B cell (primary cell): ENCODE results near the gene SLC25A40.

ENCODE experiments used
- EZH2 ChIP-seq: IDR thresholded peaks from 2 replicates; pipeline ENCODE4 v1.6.1; 2012; ENCODE audit warnings: borderline replicate concordance, low read depth, mild to moderate bottlenecking, moderate library complexity, low read length; ENCODE audit not compliant: insufficient read depth, poor library complexity, severe bottlenecking
- TF ChIP-seq, protein P1 (sequence below): fragments of 200-600 bp; IDR thresholded peaks from one replicate; pipeline ENCODE4 v1.8.0; 2022; ENCODE audit warnings: antibody characterized with exemption, mild to moderate bottlenecking

DNA sequence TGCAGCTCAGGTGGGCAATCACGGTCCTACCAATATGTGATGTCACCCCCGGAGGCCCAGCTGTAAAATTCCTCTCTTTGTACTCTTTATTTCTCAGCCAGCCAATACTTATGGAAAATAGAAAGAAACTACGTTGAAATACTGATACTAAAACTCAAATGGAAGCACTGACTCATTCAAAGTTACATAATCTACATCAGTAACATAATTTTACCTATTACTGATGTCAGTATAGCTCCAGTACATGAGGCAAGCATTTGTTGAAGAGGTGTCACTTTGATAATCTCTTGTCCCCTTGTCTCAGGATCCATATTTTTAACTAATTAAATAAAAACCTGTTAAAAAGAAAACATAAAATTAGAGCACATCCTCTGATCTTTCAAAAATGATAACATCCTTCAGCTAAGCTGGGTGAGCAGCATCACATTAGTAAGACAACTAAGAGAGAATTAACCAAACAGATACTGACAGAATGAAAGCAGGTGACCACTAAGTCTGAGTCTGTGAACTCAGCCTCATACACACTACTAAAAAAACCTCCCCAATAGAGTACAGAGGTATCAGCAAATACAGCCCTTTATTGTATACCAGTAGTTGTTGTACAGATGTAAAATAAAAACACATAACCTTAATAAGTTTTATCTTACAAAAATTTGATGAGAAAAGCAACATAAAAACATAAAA, 17.6 kb downstream of the SLC25A40 start:
- TF ChIP-seq, protein P1, sequence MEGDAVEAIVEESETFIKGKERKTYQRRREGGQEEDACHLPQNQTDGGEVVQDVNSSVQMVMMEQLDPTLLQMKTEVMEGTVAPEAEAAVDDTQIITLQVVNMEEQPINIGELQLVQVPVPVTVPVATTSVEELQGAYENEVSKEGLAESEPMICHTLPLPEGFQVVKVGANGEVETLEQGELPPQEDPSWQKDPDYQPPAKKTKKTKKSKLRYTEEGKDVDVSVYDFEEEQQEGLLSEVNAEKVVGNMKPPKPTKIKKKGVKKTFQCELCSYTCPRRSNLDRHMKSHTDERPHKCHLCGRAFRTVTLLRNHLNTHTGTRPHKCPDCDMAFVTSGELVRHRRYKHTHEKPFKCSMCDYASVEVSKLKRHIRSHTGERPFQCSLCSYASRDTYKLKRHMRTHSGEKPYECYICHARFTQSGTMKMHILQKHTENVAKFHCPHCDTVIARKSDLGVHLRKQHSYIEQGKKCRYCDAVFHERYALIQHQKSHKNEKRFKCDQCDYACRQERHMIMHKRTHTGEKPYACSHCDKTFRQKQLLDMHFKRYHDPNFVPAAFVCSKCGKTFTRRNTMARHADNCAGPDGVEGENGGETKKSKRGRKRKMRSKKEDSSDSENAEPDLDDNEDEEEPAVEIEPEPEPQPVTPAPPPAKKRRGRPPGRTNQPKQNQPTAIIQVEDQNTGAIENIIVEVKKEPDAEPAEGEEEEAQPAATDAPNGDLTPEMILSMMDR = no peak
- no peak for TF ChIP-seq EZH2
